Liver (tissue), 9 donors: Measurements from ENCODE around the gene KCNJ14. TPM values are rescaled to one million over a fixed set of nuclear protein-coding genes. Genes with fewer than 3 reads are reported as not detected.

ENCODE experiments used
- DNase-seq: peaks from one replicate; pipeline ENCODE4 v3.0.0-alpha.2; 2017; ENCODE audit warnings: low spot score
- H3K27ac ChIP-seq, 2 donors: one replicate each; pipeline ENCODE4 v1.7.0; 2013; ENCODE audit warnings: inconsistent platforms in 2 of 2, low read length in 2 of 2, control low read depth in 1 of 2, low read depth in 1 of 2, mild to moderate bottlenecking in 1 of 2
- H3K27me3 ChIP-seq, 4 donors: one replicate each; pipeline versions ENCODE4 v1.6.1 to v1.7.0; 2013; ENCODE audit warnings: low read length in 3 of 4, inconsistent platforms in 1 of 4, mild to moderate bottlenecking in 1 of 4, moderate library complexity in 1 of 4; ENCODE audit not compliant: control insufficient read depth in 4 of 4, insufficient read depth in 4 of 4
- H3K36me3 ChIP-seq, 4 donors: one replicate each; pipeline versions ENCODE4 v1.6.1 to v1.7.0; 2013; ENCODE audit warnings: low read length in 3 of 4, mild to moderate bottlenecking in 3 of 4, low read depth in 1 of 4, moderate library complexity in 1 of 4; ENCODE audit not compliant: control insufficient read depth in 4 of 4, insufficient read depth in 3 of 4
- H3K4me1 ChIP-seq, 4 donors: one replicate each; pipeline versions ENCODE4 v1.6.1 to v1.7.0; 2013; ENCODE audit warnings: low read length in 3 of 4, mild to moderate bottlenecking in 3 of 4, moderate library complexity in 1 of 4; ENCODE audit not compliant: control insufficient read depth in 4 of 4, insufficient read depth in 4 of 4
- H3K4me3 ChIP-seq, 3 donors: one replicate each; pipeline versions ENCODE4 v1.6.1 to v1.7.0; 2013; ENCODE audit warnings: low read length in 3 of 3, control low read depth in 1 of 3, low read depth in 1 of 3, mild to moderate bottlenecking in 1 of 3
- H3K9ac ChIP-seq, 2 donors: one replicate each; pipeline ENCODE4 v1.7.0; 2013; ENCODE audit warnings: low read length in 2 of 2, mild to moderate bottlenecking in 2 of 2, moderate library complexity in 2 of 2, control low read depth in 1 of 2, low read depth in 1 of 2
- H3K9me3 ChIP-seq, 4 donors: one replicate each; pipeline versions ENCODE4 v1.6.1 to v1.7.0; 2013; ENCODE audit warnings: low read length in 3 of 4; ENCODE audit not compliant: control insufficient read depth in 4 of 4
- FOXA2 ChIP-seq: IDR thresholded peaks from 2 replicates; pipeline ENCODE4 v1.6.1; 2016; ENCODE audit warnings: antibody characterized with exemption
- JUND ChIP-seq, 2 donors: IDR thresholded peaks; 2 replicates each; pipeline ENCODE4 v1.6.1; 2016; ENCODE audit warnings: antibody characterized with exemption in 2 of 2
- MAX ChIP-seq: IDR thresholded peaks from 2 replicates; pipeline ENCODE4 v1.6.1; 2016; ENCODE audit warnings: antibody characterized with exemption
- TAF1 ChIP-seq: conservative IDR thresholded peaks from 2 replicates; pipeline ENCODE4 v1.6.1; 2016; ENCODE audit warnings: antibody characterized with exemption, mild to moderate bottlenecking
- WGBS: extraction: QIAGEN DNeasy Blood & Tissue Kit; methylation state at CpG from one replicate; pipeline ENCODE4 v1.1.7; 2013; 5-methylcytosine and 5-hydroxymethylcytosine counted together
- polyA plus RNA-seq, 2 donors: library from polyadenylated mRNA; stranded (reverse) in 1 of 2; unstranded in 1 of 2; fragments of 200-250 nt in 1 of 2; fragments of >200 nt in 1 of 2; fragmentation: Nextera tagmentation in 1 of 2; extraction: Ambion mirVana in 1 of 2; gene quantifications; one replicate each; pipeline versions ENCODE4 v1.2.1 to v1.2.3, GENCODE V29; 2013 to 2015
- total RNA-seq, 2 donors: library from RNA; depleted of rRNA; stranded (reverse); fragments of >200 nt; gene quantifications; one replicate each; pipeline ENCODE4 v1.2.3, GENCODE V29; 2014
- TF ChIP-seq, protein P1 (sequence below): IDR thresholded peaks from 2 replicates; pipeline ENCODE4 v1.6.1; 2016; ENCODE audit warnings: antibody characterized with exemption
- TF ChIP-seq, protein P2 (sequence below): IDR thresholded peaks from 2 replicates; pipeline ENCODE4 v1.6.1; 2016; ENCODE audit warnings: antibody characterized with exemption, mild to moderate bottlenecking
- donor health status: healthy.
- donor health status: healthy.
- donor health status: healthy.
- donor health status: healthy.
- donor health status: healthy.

The KCNJ14 gene
- total and polyA plus RNA-seq, 4 donors, result 0.06 to 0.92 (median 0.17) TPM

DNA sequence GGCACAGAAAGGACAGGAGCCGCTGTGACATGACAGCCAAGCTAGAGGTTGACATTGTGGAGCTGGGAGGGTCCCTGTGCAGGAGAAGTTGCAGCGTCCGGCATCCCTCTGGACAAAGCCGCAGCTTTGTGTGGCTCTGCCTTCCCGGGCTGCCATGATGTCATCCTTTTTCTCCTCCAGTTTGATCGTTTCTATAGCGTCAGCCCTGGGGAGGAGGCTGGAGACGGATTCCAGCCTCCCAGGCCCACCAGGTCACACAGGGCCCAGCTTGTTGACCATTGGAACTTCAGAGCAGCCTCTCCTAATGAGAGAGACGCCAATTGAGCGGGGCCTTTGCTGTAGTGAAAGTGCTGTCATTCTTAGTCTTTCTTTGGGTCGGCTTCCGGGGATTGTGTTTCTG, 3.8 kb upstream of the KCNJ14 start:
- Histone ChIP-seq H3K4me3 (no peak overlapping the region), H3K27me3 (no peaks in the 10 kb centered on the region), H3K9ac (no peak overlapping the region), H3K36me3 (peaks cover 23 to 71% (median 33%) of the 10 kb centered on the region in 4 donors), H3K4me1 (peaks cover 0 to 7% (median 6%) of the 10 kb centered on the region in 4 donors), H3K27ac (no peak overlapping the region), H3K9me3 (no peaks in the 10 kb centered on the region)
- no peak for DNase-seq
- TF ChIP-seq FOXA2 (no peak), JUND (IDR thresholded peaks at IDR 0.05) (no peak)
- TF ChIP-seq, protein P1, sequence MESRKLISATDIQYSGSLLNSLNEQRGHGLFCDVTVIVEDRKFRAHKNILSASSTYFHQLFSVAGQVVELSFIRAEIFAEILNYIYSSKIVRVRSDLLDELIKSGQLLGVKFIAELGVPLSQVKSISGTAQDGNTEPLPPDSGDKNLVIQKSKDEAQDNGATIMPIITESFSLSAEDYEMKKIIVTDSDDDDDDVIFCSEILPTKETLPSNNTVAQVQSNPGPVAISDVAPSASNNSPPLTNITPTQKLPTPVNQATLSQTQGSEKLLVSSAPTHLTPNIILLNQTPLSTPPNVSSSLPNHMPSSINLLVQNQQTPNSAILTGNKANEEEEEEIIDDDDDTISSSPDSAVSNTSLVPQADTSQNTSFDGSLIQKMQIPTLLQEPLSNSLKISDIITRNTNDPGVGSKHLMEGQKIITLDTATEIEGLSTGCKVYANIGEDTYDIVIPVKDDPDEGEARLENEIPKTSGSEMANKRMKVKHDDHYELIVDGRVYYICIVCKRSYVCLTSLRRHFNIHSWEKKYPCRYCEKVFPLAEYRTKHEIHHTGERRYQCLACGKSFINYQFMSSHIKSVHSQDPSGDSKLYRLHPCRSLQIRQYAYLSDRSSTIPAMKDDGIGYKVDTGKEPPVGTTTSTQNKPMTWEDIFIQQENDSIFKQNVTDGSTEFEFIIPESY, result no peak
- TF ChIP-seq, protein P2, sequence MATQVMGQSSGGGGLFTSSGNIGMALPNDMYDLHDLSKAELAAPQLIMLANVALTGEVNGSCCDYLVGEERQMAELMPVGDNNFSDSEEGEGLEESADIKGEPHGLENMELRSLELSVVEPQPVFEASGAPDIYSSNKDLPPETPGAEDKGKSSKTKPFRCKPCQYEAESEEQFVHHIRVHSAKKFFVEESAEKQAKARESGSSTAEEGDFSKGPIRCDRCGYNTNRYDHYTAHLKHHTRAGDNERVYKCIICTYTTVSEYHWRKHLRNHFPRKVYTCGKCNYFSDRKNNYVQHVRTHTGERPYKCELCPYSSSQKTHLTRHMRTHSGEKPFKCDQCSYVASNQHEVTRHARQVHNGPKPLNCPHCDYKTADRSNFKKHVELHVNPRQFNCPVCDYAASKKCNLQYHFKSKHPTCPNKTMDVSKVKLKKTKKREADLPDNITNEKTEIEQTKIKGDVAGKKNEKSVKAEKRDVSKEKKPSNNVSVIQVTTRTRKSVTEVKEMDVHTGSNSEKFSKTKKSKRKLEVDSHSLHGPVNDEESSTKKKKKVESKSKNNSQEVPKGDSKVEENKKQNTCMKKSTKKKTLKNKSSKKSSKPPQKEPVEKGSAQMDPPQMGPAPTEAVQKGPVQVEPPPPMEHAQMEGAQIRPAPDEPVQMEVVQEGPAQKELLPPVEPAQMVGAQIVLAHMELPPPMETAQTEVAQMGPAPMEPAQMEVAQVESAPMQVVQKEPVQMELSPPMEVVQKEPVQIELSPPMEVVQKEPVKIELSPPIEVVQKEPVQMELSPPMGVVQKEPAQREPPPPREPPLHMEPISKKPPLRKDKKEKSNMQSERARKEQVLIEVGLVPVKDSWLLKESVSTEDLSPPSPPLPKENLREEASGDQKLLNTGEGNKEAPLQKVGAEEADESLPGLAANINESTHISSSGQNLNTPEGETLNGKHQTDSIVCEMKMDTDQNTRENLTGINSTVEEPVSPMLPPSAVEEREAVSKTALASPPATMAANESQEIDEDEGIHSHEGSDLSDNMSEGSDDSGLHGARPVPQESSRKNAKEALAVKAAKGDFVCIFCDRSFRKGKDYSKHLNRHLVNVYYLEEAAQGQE, result no peak
- WGBS, result 96% methylated on average over 12 of the region's 12 CpGs

DNA sequence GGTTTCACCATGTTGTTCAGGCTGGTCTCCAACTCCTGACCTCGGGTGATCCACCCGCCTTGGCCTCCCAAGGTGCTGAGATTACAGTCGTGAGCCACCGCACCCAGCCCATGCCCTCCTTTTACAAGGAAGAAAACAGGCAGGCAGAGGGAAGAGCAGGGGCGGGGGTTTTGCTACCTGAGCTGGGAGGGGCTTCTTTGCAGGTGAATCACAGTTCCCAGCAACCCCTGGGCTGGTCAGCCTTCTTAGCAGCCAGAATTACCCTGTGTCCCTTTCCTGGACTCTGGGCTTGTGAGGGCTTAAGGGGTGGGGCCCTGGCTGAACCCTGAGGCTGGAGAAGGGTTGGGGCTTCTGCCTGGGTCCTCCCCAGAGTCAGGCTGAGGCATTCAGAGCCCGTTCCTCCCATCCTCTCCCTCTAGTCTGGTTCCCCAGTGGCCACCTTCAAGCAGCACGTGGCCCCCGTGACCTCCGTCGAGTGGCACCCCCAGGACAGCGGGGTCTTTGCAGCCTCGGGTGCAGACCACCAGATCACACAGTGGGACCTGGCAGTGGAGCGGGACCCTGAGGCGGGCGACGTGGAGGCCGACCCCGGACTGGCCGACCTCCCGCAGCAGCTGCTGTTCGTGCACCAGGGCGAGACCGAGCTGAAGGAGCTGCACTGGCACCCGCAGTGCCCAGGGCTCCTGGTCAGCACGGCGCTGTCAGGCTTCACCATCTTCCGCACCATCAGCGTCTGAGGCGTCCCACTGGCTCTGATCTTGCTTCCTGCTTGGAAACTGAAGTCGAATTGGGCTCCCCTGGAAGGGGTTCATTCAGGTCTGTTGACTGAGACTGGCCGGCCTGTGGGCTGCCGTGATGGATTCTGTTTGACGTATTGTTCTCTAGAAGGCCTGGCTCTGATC, 2.8 kb upstream of the KCNJ14 start:
- no peak overlapping the region for H3K9ac ChIP-seq
- H3K27ac ChIP-seq, result no peak overlapping the region
- H3K27me3 ChIP-seq, result no peaks in the 10 kb centered on the region
- no peak for TF ChIP-seq FOXA2
- TF ChIP-seq, protein P2, result no peak
- no peak for TF ChIP-seq MAX
- TF ChIP-seq, protein P1, result no peak
- no peak for TF ChIP-seq TAF1
- 92% methylated on average over 33 of the region's 33 CpGs for WGBS
- no peak overlapping the region for H3K4me3 ChIP-seq
- H3K36me3 ChIP-seq, result peaks cover 23 to 73% (median 33%) of the 10 kb centered on the region in 4 donors
- H3K4me1 ChIP-seq, result peaks cover 0 to 6% (median 5%) of the 10 kb centered on the region in 4 donors
- H3K9me3 ChIP-seq, result no peaks in the 10 kb centered on the region
- no peak for DNase-seq
